Measurements from ENCODE around the gene LRRK1.

Gene LRRK1

DNA sequence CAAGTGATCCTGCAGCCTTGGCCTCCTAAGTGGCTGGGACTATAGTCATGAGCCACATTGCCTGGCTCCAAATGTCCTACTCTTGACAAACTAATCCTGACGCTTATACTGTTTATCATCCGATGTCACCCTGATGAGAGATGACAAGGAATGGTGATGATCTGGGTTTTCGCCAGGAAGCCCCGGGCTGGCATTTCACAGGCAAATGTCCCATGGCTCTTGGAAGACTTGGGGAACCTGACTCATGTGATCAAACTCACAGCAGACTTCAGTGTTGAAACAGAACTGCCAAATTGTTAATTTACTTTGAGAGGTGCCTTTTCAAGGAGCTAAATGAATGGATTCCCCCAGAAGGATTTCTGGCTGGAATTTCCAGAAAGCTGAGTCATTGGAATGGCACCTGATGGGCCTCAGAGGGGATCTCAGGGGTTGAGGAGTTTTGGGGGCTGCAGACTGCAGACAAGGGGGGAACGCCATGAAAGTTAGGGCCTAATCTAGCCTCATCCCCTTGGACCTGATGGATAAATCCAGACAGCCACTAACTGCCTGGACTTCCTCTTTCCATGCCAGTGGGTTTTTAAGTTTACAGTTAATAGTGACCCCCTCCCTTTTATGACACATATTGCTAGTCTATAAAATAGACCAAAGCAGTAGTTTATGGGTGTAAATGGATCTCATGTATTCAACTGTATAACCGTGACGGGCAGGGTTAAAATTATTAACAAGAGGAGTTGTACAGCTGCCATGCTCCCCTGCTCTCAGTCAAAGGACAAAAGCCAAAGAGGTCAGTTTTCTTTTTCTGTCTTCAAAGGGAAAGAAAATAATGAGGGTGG lies 186.1 kb downstream of the LRRK1 start:
- in situ Hi-C loops (cut with MboI; ENCODE audit: low sequenced_read_pairs), result no loop called here

DNA sequence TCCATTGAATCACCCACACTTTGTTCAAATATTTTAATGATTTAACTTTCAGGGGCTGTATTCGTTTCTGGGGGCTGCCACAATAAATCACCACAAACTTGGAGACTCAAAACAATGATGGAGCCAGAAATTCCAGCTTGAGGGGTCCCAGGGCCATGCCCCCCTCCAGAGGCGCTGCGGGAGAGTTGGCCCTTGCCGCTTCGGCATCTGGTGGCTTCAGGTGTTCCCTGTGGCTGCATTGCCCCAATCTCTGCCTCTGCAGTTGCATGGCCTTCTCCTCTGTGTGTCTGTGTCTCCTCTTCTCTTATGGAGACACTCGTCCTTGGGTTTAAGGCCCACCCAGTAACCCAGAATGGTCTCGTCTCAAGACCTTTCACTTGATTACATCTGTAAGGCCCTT lies 187.9 kb downstream of the LRRK1 start:
- in situ Hi-C loops (cut with MboI; ENCODE audit: low sequenced_read_pairs), result no loop called here

- in situ Hi-C loops (cut with MboI; ENCODE audit: low sequenced_read_pairs), result no loop called here
Measured at GRCh38 chr15:101107625-101108460, 188.7 kb downstream of the LRRK1 start.

GRCh38 chr15:101108461-101108775 lies 189.3 kb downstream of the LRRK1 start:
- in situ Hi-C loops (cut with MboI; ENCODE audit: low sequenced_read_pairs), result no loop called here

DNA sequence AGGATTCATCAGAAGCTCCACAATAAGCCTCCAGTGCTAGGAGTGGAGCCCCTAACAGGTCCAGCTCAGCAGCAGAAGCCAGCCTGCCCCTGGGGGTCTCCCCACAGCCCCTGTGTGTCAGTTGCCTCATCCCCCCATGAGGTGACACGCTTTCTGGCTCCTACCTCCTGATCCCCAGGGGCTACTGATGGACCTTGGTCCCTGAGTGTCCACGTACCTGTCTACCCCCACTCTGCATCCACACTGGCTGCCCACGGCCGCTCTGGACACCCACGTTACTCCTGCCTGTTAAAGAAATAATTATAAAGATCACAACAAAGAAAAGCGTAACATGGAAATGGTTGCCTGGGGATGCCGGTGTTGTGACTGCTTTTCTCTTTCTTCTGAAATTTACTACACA lies 189.6 kb downstream of the LRRK1 start:
- in situ Hi-C loops (cut with MboI; ENCODE audit: low sequenced_read_pairs), result no loop called here

- in situ Hi-C loops (cut with MboI; ENCODE audit: low sequenced_read_pairs), result no loop called here
Measured at GRCh38 chr15:101110681-101111569, 191.8 kb downstream of the LRRK1 start.

DNA sequence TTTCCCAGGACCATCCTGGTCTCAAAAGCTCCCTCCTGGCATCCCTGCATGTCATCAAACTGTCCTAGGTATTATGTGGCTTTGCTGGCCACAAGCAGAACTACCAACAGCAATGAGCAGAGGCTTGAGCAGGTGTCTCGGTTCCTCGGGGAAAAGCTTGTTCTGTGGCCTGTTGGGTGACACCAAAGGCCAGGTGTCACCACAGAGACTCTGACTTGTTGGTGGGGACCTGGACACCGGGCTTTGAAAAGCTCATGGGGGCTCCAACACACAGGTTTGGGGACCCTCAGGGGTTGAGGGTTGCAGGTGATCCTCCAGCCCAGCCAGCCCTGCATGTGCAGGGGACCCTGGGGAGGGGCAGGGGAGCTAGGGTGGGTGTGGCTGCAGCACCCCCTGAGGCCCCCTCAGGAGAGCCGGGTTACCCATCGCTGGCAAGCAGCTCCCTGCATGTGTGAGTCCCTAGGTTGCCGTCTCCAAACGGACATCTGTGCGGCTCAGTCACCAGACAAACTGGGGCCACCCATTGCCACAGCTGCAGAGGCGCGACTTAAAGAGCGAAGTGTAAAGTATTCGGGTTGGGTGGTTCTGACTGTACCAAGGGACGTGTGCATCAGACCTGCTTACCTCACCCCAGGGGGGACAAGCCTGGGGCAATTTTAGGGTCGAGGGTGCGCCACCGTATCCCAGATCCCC lies 192.6 kb downstream of the LRRK1 start:
- in situ Hi-C loops (cut with MboI; ENCODE audit: low sequenced_read_pairs), result no loop called here

DNA sequence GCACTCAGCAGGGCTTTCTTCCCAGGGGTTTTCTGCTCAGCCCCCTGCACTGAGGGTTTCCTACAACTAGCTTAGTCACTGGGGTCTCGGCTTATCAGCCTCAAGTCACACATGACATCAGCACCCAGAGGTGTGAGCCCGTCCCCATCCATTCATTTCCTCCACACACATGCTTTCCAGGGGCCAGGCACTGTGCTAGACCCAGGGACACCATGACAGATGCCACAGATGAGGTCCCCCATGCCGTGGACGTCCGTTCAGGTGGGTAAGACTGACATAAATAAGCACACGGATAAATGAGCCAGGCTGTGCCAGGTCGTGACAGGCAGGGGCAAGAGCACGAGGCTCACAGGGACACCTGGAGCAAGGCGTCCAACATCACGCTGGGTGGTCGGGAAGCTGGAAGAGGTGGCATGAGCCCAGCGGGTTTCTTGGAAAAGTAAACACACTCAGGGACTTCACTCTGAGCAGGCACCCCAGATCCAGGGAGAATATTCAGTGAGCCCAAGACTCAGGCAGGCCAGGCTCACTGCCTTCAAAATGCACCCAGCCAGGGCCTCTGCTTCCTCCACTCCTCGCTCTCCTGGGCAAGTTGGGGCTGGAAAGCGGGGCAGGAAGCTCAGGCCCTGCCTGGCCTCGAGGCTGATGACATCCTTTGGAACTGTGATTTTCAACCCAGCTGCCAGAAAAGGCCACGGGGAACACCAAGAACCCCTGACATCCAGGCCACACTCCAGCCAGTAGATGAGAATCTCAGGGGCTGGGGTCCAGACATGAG lies 193.4 kb downstream of the LRRK1 start:
- in situ Hi-C loops (cut with MboI; ENCODE audit: low sequenced_read_pairs), result no loop called here

DNA sequence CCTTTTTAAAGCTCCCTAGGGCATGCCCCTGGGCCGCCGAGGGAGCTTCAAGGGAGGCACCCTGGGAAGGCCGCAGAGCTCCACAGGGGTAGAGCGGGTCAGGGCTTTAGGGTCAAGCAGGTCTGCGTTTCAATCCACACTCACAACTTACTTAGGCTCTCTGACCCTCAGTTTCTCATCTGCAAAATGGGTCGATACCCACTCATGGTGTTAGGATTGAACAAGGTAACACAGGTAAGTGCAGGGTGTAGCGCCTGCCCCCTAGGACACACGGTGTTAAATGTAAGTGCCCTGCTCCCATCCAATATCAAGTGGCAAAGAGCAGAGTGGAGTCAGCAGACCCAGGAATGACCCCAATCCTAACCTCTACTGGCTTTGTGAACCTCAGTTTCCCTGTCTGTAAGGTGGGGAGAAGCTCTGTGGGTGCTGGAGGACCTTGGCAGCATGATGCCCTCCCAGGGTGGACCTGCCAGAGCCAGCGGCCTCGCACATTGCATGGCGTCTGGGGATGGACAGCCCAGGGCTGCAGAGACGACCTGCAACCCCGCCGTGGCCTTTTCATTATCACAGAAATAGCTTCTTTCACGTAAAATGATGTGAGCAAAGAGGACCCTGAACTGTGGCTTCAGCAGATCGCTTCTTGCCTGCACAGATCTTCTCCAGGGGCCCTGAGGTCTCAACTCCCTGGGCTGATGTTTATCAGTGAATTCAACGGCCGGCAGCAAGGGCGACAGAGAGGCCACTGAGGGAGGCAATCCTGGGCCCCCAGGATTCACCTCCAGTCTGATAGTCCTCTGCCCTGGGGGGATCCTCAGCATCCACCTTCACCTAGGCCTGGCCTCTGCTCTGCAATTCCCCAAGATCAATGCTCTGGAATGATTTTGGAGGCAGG lies 194.2 kb downstream of the LRRK1 start:
- in situ Hi-C loops (cut with MboI; ENCODE audit: low sequenced_read_pairs), result no loop called here

- in situ Hi-C loops (cut with MboI; ENCODE audit: low sequenced_read_pairs), result no loop called here
Measured at GRCh38 chr15:101114166-101114565, 195.0 kb downstream of the LRRK1 start.

DNA sequence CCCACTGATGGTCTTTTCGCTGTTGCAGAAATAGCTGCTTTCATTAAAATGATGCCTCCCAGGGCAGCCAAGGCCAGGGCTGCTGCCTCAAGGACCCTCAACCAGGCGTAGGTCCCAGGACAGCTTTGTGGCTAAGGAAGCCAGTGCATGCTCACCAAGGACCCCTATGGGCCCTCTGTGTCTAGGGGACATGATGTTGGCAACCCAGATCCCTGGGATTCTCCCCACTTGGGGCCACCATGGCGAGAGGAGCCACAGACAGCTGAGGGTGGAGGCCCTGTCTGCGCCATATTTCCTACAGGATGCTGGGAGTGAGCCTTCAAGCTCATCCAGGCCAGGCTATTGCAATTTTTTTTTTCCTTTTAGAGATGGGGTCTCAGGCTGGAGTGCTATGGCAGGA lies 195.5 kb downstream of the LRRK1 start:
- in situ Hi-C loops (cut with MboI; ENCODE audit: low sequenced_read_pairs), result no loop called here

DNA sequence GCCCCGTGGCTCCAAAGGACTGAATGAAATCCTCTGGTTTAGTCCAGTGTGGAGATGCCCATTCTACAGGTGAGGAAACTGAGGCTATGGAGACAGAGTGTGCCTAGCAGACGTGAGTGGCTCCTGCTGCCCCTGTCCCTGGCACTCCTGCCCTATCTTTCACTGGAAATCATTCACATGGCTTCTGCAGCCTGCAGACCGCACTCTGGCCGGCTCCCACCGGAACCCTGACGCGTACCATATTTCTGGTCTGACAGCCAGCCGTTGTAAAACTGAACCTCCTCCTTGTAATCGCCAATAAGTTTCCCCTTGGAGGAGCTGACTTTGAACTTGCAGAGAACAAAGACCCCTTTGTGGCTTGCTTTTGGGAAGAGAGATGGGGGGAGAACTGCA lies 196.2 kb downstream of the LRRK1 start:
- in situ Hi-C loops (cut with MboI; ENCODE audit: low sequenced_read_pairs), result no loop called here

GRCh38 chr15:101115786-101116680 lies 196.9 kb downstream of the LRRK1 start:
- in situ Hi-C loops (cut with MboI; ENCODE audit: low sequenced_read_pairs), result no loop called here

GRCh38 chr15:101116681-101116976 lies 197.5 kb downstream of the LRRK1 start:
- in situ Hi-C loops (cut with MboI; ENCODE audit: low sequenced_read_pairs), result no loop called here

- in situ Hi-C loops (cut with MboI; ENCODE audit: low sequenced_read_pairs), result no loop called here
Measured at GRCh38 chr15:101118116-101118515, 199.0 kb downstream of the LRRK1 start.

DNA sequence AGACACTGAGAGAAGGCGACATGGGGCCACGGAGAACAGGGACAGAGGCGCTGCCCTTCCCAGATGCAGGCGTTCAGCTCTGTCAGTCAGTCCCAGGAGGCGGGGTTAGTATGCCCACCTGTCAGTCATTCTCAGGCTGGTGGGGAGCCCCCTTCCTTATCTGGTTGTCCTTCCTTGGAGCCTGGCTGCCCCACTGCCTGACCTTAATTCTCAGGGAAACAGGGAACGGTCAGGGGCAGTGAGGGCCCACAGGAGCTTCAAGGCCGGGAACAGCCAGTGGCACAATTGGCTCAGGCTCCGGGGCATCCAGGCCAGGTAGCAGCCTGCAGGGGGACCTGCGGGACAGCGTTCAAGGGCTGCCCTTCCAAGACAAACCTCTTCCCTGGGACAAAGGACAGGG lies 199.5 kb downstream of the LRRK1 start:
- in situ Hi-C loops (cut with MboI; ENCODE audit: low sequenced_read_pairs), result no loop called here

DNA sequence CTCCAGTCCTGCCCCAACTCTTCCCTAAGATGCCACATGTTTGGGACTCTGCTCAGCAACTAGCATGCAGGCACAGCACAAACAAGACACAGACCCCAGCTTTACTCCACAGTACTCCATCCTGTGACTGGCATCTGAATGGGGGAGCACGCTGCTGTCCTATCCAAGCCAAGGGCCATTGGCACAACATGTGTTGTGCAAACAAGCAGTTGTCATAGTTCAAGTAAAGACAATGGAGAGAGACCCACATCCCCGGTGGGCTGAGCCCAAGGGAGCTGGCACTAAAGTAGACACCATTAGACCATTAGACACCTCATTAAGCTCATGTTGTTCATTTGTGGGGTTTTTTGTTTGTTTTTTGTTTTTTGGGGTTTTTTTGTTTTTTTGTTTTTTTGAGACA lies 200.0 kb downstream of the LRRK1 start:
- in situ Hi-C loops (cut with MboI; ENCODE audit: low sequenced_read_pairs), result no loop called here

All from hTERT RPE-1 (cell line).